Choroid plexus epithelial cell (primary cell): ENCODE results near the gene TBC1D13.
"Not testable (repeated sequence)": the region's sequence is repeated elsewhere in the genome, so short reads cannot be mapped to it uniquely, and the experiment has no call there.

Experiments used
- DNase-seq: peaks from one replicate; pipeline ENCODE4 v3.0.0-alpha.2; 2010; ENCODE audit warnings: low read depth
- H3K4me3 ChIP-seq: 2 replicates; pipeline ENCODE4 v1.5.1; 2011; ENCODE audit warnings: low read depth, mild to moderate bottlenecking, control low read depth, low read length, moderate library complexity
- CTCF ChIP-seq: conservative IDR thresholded peaks from 2 replicates; pipeline ENCODE4 v1.5.1; 2011; ENCODE audit warnings: low read depth, mild to moderate bottlenecking, control low read depth, inconsistent platforms, low read length, moderate library complexity

Gene TBC1D13

GRCh38 chr9:128771094-128771721 is 15.8 kb upstream of the TBC1D13 start:
- DNase-seq = peak; percentile 43
- H3K4me3 ChIP-seq = peak overlapping the region; percentile 97
- TF ChIP-seq CTCF = peak; percentile 8

GRCh38 chr9:128771745-128772519 is 15.1 kb upstream of the TBC1D13 start, which contains the start of gene ZER1:
Gene ZER1, minus strand, starts transcription at chr9:128771927. Its CDS starts 16,362 bp downstream, at chr9:128755565.
- H3K4me3 ChIP-seq = peak within 1 kb of the TSS; percentile 97
- no peak for TF ChIP-seq CTCF
- DNase-seq = peak; percentile 90

GRCh38 chr9:128773049-128773448 is 14.0 kb upstream of the TBC1D13 start:
- no peak for DNase-seq
- no peak overlapping the region for H3K4me3 ChIP-seq
- no peak for TF ChIP-seq CTCF

- DNase-seq = no peak
- no peak overlapping the region for H3K4me3 ChIP-seq
- no peak for TF ChIP-seq CTCF
These were observed 12.2 kb upstream of the TBC1D13 start for GRCh38 chr9:128774804-128775203.

- not testable (repeated sequence) for H3K4me3 ChIP-seq, DNase-seq
These were observed 7.0 kb upstream of the TBC1D13 start for GRCh38 chr9:128780093-128780492.

GRCh38 chr9:128781187-128782070 is 5.6 kb upstream of the TBC1D13 start:
- no peak overlapping the region for H3K4me3 ChIP-seq
- TF ChIP-seq CTCF = no peak
- no peak for DNase-seq

- DNase-seq = no peak
- no peak for TF ChIP-seq CTCF
- H3K4me3 ChIP-seq = no peak overlapping the region
These were observed 4.4 kb upstream of the TBC1D13 start for GRCh38 chr9:128782669-128783068.
